GM23338 (cell line): Measurements from ENCODE around the gene MROH2B. TPM values are rescaled to one million over a fixed set of nuclear protein-coding genes. Genes with fewer than 3 reads are reported as not detected.
A peak's percentile ranks its signal among the peaks of the same experiment; 100 is the strongest.

Experiments
- ATAC-seq: fragments of 200-7000 bp; cut with Tn5 transposase; 3 replicates; pipeline ENCODE4 v1.9.1; 2020
- DNase-seq: peaks from one replicate; pipeline ENCODE4 v3.0.0-alpha.2; 2015; ENCODE audit warnings: low spot score
- H2AFZ ChIP-seq: fragments of 200-600 bp; sonication (generic); 2 replicates; pipeline ENCODE4 v1.8.0; 2016; ENCODE audit warnings: antibody characterized with exemption, mild to moderate bottlenecking, moderate library complexity
- H3F3A ChIP-seq: fragments of 200-600 bp; sonication (generic); replicated peaks from 2 replicates; pipeline ENCODE4 v1.8.0; 2017; ENCODE audit warnings: antibody characterized with exemption, mixed run types, low read depth
- H3K27ac ChIP-seq: fragments of 200-600 bp; sonication (generic); 2 replicates; pipeline ENCODE4 v1.6.1; 2016; ENCODE audit warnings: low read depth
- H3K27me3 ChIP-seq: fragments of 200-600 bp; sonication (generic); 2 replicates; pipeline ENCODE4 v1.8.0; 2016; ENCODE audit warnings: mild to moderate bottlenecking, mixed run types, moderate library complexity; ENCODE audit not compliant: insufficient read depth
- H3K36me3 ChIP-seq: fragments of 200-600 bp; sonication (generic); 2 replicates; pipeline ENCODE4 v1.8.0; 2016; ENCODE audit warnings: mild to moderate bottlenecking; ENCODE audit not compliant: insufficient read depth
- H3K4me1 ChIP-seq: fragments of 200-600 bp; sonication (generic); 2 replicates; pipeline ENCODE4 v1.8.0; 2016; ENCODE audit warnings: mild to moderate bottlenecking, moderate library complexity; ENCODE audit not compliant: insufficient read depth
- H3K4me2 ChIP-seq: fragments of 200-600 bp; sonication (generic); 2 replicates; pipeline ENCODE4 v1.7.1; 2017; ENCODE audit warnings: mixed run types
- H3K4me3 ChIP-seq: fragments of 200-600 bp; sonication (generic); 2 replicates; pipeline ENCODE4 v1.6.1; 2016; ENCODE audit warnings: mixed run types
- H3K79me2 ChIP-seq: fragments of 200-600 bp; sonication (generic); replicated peaks from 2 replicates; pipeline ENCODE4 v1.8.0; 2017; ENCODE audit warnings: mild to moderate bottlenecking; ENCODE audit not compliant: insufficient read depth
- H3K9me2 ChIP-seq: fragments of 200-600 bp; sonication (generic); 2 replicates; pipeline ENCODE4 v1.8.0; 2017; ENCODE audit not compliant: insufficient read depth
- H4K20me1 ChIP-seq: fragments of 200-600 bp; sonication (generic); replicated peaks from 2 replicates; pipeline ENCODE4 v1.8.0; 2017; ENCODE audit warnings: mild to moderate bottlenecking; ENCODE audit not compliant: insufficient read depth
- H3K27ac Mint-ChIP-seq: 2 replicates; pipeline ENCODE4 v1.8.0; 2020; ENCODE audit warnings: inconsistent platforms, mild to moderate bottlenecking, moderate library complexity, mixed read lengths
- H3K27me3 Mint-ChIP-seq: 3 replicates; pipeline ENCODE4 v1.8.0; 2022; ENCODE audit warnings: low read depth, mild to moderate bottlenecking, moderate library complexity, mixed read lengths, inconsistent platforms; ENCODE audit not compliant: insufficient read depth, poor library complexity
- H3K36me3 Mint-ChIP-seq: 3 replicates; pipeline ENCODE4 v1.8.0; 2021; ENCODE audit warnings: low read depth, mild to moderate bottlenecking, inconsistent platforms, moderate library complexity, mixed read lengths
- H3K4me1 Mint-ChIP-seq: 3 replicates; pipeline ENCODE4 v1.8.0; 2020; ENCODE audit warnings: mild to moderate bottlenecking, inconsistent platforms, mixed read lengths
- H3K4me3 Mint-ChIP-seq: 3 replicates; pipeline ENCODE4 v1.8.0; 2021; ENCODE audit warnings: moderate library complexity, mild to moderate bottlenecking, inconsistent platforms, mixed read lengths
- H3K9me3 Mint-ChIP-seq: 3 replicates; pipeline ENCODE4 v1.8.0; 2020; ENCODE audit warnings: moderate library complexity, mild to moderate bottlenecking, inconsistent platforms, mixed read lengths
- CREB1 ChIP-seq: fragments of 250-450 bp; sonication (Bioruptor Pico); IDR thresholded peaks from 2 replicates; pipeline ENCODE4 v1.5.0; 2020; ENCODE audit warnings: low read depth, mild to moderate bottlenecking, moderate library complexity
- EZH2 ChIP-seq: fragments of 200-600 bp; sonication (generic); IDR thresholded peaks from one replicate; pipeline ENCODE4 v1.8.0; 2017; ENCODE audit warnings: antibody characterized with exemption, mild to moderate bottlenecking, low read depth; ENCODE audit not compliant: unreplicated experiment
- EZH2phosphoT487 ChIP-seq: fragments of 200-600 bp; sonication (generic); IDR thresholded peaks from one replicate; pipeline ENCODE4 v1.8.1; 2018; ENCODE audit warnings: antibody characterized with exemption; ENCODE audit not compliant: unreplicated experiment
- JUNB ChIP-seq: IDR thresholded peaks from one replicate; pipeline ENCODE4 v1.6.1; 2016; ENCODE audit warnings: antibody characterized with exemption; ENCODE audit not compliant: unreplicated experiment
- POLR2AphosphoS5 ChIP-seq: IDR thresholded peaks from 2 replicates; pipeline ENCODE4 v1.6.1; 2016; ENCODE audit warnings: antibody characterized with exemption, low read depth
- ZNF114 ChIP-seq: fragments of 250-450 bp; sonication (Bioruptor Pico); IDR thresholded peaks from 2 replicates; pipeline ENCODE4 v1.5.0; 2020; ENCODE audit warnings: mild to moderate bottlenecking, moderate library complexity
- polyA plus RNA-seq: library from polyadenylated mRNA; unstranded; fragments of >200 nt; fragmentation: Nextera tagmentation; extraction: Ambion mirVana; gene quantifications from 2 replicates; pipeline ENCODE4 v1.2.1, GENCODE V29; 2016
- total RNA-seq: library from RNA; depleted of rRNA; stranded (reverse); fragments of >200 nt; shearing (Covaris generic); gene quantifications from 2 replicates; pipeline ENCODE4 v1.2.3, GENCODE V29; 2014
- TF ChIP-seq, protein P1 (sequence below): IDR thresholded peaks from one replicate; pipeline ENCODE4 v1.6.1; 2018; ENCODE audit warnings: antibody characterized with exemption; ENCODE audit not compliant: unreplicated experiment
- TF ChIP-seq, protein P2 (sequence below): IDR thresholded peaks from 2 replicates; pipeline ENCODE4 v1.6.1; 2016; ENCODE audit warnings: antibody characterized with exemption
- TF ChIP-seq, protein P3 (sequence below), 2 experiments: fragments of 200-600 bp in 1 of 2; sonication (generic) in 1 of 2; conservative IDR thresholded peaks; 2 replicates each; pipeline versions ENCODE4 v1.5.1 to v1.6.1; 2016 to 2017; ENCODE audit warnings: antibody characterized with exemption in 2 of 2, low read depth in 2 of 2, mild to moderate bottlenecking in 2 of 2, moderate library complexity in 1 of 2

The MROH2B gene
- total and polyA plus RNA-seq, 2 experiments from 2014 or later = not detected

DNA sequence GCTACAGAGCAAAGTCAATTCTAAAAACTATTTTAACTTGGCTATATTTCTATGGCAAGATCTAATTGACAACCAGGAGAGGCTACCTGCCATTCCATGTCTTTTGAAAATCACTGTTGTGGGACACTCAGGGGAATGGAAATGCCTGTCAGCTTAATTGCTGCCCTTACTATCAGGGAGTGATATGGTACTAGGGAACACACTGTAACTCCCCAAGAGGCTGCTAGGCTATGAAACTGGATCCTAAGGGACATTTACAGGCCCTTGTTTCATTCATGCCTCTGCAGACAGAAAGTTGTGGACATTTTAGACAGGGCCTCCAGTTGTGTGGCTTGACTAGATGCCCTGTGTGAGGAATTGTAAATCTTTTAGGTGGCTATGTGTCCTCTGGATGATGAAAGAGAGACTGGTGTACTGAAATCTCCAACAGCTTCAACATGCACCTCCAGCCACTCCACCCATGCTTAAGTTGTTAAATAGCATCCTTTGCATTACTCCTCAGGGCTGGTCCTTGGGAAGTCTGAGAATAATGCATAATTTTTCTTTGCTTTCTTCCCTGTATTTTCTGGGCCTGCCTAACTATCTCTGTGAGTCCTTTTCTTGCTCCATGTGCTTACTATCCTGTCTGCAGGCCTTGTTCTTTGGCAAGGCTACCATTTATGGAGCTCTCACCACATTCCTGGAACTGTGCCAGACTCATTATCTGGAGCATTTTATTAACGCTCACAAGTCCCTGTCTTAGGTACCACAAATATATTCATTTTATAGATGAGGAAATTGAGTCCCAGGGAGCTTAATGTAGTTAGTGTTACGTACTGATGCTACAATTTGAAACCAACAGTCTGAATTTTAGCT is 3.2 kb downstream of the MROH2B start (continued):
- TF ChIP-seq, protein P1, sequence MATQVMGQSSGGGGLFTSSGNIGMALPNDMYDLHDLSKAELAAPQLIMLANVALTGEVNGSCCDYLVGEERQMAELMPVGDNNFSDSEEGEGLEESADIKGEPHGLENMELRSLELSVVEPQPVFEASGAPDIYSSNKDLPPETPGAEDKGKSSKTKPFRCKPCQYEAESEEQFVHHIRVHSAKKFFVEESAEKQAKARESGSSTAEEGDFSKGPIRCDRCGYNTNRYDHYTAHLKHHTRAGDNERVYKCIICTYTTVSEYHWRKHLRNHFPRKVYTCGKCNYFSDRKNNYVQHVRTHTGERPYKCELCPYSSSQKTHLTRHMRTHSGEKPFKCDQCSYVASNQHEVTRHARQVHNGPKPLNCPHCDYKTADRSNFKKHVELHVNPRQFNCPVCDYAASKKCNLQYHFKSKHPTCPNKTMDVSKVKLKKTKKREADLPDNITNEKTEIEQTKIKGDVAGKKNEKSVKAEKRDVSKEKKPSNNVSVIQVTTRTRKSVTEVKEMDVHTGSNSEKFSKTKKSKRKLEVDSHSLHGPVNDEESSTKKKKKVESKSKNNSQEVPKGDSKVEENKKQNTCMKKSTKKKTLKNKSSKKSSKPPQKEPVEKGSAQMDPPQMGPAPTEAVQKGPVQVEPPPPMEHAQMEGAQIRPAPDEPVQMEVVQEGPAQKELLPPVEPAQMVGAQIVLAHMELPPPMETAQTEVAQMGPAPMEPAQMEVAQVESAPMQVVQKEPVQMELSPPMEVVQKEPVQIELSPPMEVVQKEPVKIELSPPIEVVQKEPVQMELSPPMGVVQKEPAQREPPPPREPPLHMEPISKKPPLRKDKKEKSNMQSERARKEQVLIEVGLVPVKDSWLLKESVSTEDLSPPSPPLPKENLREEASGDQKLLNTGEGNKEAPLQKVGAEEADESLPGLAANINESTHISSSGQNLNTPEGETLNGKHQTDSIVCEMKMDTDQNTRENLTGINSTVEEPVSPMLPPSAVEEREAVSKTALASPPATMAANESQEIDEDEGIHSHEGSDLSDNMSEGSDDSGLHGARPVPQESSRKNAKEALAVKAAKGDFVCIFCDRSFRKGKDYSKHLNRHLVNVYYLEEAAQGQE = no peak

DNA sequence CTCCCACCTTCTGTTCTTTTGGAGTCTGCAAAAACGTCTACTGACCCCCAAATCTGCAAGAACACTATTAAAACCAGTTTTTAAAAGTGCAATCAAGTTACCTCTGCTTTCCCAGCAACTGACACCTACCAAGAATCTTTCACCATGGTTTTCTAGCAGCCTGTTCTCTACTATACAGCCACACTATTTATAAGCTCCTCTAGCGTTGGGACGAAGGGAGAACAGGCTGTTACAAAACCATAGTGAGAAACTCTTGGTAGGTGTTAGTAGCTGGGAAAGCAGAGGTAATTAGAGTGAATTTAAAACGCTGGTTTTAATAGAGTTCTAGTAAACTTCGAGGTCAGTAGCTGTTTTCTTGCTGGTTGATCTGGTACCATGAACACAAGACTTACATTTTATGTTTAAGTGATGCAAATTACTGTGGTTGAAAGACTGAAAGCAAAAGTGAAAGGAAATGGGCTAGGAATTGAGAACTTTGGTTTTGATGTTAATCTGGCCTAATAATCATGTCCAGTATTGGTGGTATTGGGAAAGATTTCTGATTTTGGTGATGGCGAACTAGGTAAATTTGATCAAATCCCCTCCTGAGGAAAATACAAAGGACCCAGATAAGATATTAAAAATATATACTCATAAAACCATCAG is 5.3 kb downstream of the MROH2B start:
- DNase-seq (no peak), ATAC-seq (no peak)
- no peaks in the 10 kb centered on the region for H3K36me3 Mint-ChIP-seq
- Histone ChIP-seq H3K9me2 (no peaks in the 10 kb centered on the region), H3K36me3 (no peaks in the 10 kb centered on the region), H3K4me3 (no peak overlapping the region), H3K27me3 (no peaks in the 10 kb centered on the region), H2AFZ (peak overlapping the region; percentile 6; the same call in 1 of the 2 replicates), H3K79me2 (no peaks in the 10 kb centered on the region), H3K4me2 (no peak overlapping the region), H3K27ac (no peak overlapping the region), H4K20me1 (no peaks in the 10 kb centered on the region), H3F3A (no peaks in the 10 kb centered on the region), H3K4me1 (peaks cover 18% of the 10 kb centered on the region)
- no peak overlapping the region for H3K4me3 Mint-ChIP-seq
- TF ChIP-seq POLR2AphosphoS5 = no peak
- H3K4me1 Mint-ChIP-seq = peaks cover 25% of the 10 kb centered on the region; the same call in 2 of the 3 replicates
- no peak overlapping the region for H3K27ac Mint-ChIP-seq
- H3K27me3 Mint-ChIP-seq = no peaks in the 10 kb centered on the region
- no peaks in the 10 kb centered on the region for H3K9me3 Mint-ChIP-seq

DNA sequence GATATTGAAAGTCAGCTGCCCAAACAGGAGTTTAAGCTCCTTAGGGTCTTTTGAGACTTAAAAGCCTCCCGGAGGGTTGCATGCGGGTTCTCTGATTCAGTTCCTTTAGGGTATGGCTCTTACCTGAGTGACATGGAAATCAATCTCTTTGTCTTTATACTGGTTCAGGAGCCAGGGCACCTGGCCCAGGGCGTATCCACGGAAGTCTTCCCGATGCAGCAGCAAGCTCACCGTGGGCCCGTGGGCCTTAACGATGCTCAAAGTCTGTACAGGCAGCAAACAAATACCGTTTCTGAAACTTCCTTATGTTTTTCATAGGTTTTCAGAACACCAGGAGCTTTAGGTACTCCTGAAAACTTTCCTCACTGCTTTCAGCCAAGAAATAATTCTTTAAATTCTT is 13.2 kb downstream of the MROH2B start:
- no peaks in the 10 kb centered on the region for H3K79me2 ChIP-seq
- no peak overlapping the region for H3K27ac ChIP-seq
- no peak overlapping the region for H3K4me3 Mint-ChIP-seq
- no peak overlapping the region for H3K4me2 ChIP-seq
- H4K20me1 ChIP-seq = no peaks in the 10 kb centered on the region
- peaks cover 2% of the 10 kb centered on the region; the same call in 1 of the 3 replicates for H3K9me3 Mint-ChIP-seq
- no peak for DNase-seq
- H3K36me3 ChIP-seq = no peaks in the 10 kb centered on the region
- H2AFZ ChIP-seq = peak overlapping the region; percentile 64; the same call in 1 of the 2 replicates
- H3K27ac Mint-ChIP-seq = no peak overlapping the region
- peak; percentile 40; the same call in 1 of the 3 replicates for ATAC-seq
- H3K4me3 ChIP-seq = no peak overlapping the region
- H3K9me2 ChIP-seq = peaks cover 9% of the 10 kb centered on the region; the same call in 1 of the 2 replicates
- no peaks in the 10 kb centered on the region for H3K27me3 ChIP-seq
- no peaks in the 10 kb centered on the region for H3K4me1 Mint-ChIP-seq
- H3F3A ChIP-seq = no peaks in the 10 kb centered on the region
- H3K4me1 ChIP-seq = no peaks in the 10 kb centered on the region
- H3K27me3 Mint-ChIP-seq = no peaks in the 10 kb centered on the region
- H3K36me3 Mint-ChIP-seq = no peaks in the 10 kb centered on the region; the same call in 2 of the 3 replicates
- TF ChIP-seq JUNB = no peak
- TF ChIP-seq CREB1 (CRISPR knock-in tag) = no peak
- TF ChIP-seq EZH2phosphoT487 = no peak
- no peak for TF ChIP-seq EZH2
- no peak for TF ChIP-seq POLR2AphosphoS5
- TF ChIP-seq, protein P1 = no peak
- TF ChIP-seq, protein P2, sequence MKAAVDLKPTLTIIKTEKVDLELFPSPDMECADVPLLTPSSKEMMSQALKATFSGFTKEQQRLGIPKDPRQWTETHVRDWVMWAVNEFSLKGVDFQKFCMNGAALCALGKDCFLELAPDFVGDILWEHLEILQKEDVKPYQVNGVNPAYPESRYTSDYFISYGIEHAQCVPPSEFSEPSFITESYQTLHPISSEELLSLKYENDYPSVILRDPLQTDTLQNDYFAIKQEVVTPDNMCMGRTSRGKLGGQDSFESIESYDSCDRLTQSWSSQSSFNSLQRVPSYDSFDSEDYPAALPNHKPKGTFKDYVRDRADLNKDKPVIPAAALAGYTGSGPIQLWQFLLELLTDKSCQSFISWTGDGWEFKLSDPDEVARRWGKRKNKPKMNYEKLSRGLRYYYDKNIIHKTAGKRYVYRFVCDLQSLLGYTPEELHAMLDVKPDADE = no peak
- TF ChIP-seq, protein P3, sequence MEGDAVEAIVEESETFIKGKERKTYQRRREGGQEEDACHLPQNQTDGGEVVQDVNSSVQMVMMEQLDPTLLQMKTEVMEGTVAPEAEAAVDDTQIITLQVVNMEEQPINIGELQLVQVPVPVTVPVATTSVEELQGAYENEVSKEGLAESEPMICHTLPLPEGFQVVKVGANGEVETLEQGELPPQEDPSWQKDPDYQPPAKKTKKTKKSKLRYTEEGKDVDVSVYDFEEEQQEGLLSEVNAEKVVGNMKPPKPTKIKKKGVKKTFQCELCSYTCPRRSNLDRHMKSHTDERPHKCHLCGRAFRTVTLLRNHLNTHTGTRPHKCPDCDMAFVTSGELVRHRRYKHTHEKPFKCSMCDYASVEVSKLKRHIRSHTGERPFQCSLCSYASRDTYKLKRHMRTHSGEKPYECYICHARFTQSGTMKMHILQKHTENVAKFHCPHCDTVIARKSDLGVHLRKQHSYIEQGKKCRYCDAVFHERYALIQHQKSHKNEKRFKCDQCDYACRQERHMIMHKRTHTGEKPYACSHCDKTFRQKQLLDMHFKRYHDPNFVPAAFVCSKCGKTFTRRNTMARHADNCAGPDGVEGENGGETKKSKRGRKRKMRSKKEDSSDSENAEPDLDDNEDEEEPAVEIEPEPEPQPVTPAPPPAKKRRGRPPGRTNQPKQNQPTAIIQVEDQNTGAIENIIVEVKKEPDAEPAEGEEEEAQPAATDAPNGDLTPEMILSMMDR (conservative IDR thresholded peaks at IDR 0.05; ENCODE audit: low read depth in 2 of 2) = no peak
- TF ChIP-seq ZNF114 (CRISPR knock-in tag) = no peak
